ENCODE results near the gene MAGI1.

GRCh38 chr3:65837604-65838003, 201.1 kb downstream of the MAGI1 start:
- TF ChIP-seq CTCF (conservative IDR thresholded peaks at IDR 0.05 in 1 of 2, IDR thresholded peaks at IDR 0.05 in 1 of 2; ENCODE audit: low read depth in 1 of 2, low read length in 2 of 2) = no peak
- TF ChIP-seq EZH2 (IDR thresholded peaks at IDR 0.05; ENCODE audit: low read length, missing control alignments) = no peak
